Measurements from ENCODE around the gene BTRC.

Gene BTRC

DNA sequence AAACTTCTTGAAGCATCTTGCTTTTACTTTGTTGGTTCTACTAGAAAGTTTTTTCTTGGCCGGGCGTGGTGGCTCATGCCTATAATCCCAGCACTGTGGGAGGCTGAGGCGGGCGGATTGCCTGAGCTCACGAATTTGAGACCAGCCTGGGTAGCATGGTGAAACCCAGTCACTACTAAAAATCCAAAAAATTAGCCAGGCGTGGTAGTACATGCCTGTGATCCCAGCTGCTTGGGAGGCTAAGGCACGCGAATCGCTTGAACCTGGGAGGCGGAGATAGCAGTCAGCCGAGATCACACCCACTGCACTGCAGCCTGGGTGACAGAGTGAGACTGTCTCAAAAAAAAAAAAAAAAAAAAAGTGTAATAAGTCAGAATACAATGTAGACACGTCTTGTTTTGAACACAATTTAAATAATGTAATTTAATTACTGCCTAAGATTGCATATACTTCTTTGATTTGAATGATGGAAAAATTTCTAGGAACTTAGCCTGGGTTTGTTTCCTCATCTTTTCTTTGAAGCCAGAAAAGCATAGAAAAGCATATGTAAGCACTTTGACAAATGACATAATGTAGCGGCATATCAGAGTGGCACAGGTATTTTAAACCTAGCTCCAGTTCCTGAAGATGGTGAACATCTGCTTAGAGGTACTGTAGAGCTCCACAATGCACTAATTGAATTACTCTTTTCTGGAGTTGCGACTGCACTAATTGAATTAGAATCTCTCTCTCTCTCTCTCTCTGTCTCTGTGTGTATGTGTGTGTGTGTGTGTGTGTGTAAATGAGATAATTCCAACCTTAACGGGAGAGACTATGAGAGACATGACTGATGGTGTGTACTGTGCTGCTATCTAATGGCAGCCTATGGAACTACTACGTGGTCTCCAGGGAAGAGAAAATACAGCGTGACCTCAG lies 87.8 kb downstream of the BTRC start:
- no peak overlapping the region for H3K9ac ChIP-seq (ENCODE audit: low read depth in 1 of 2, low read length in 2 of 2)
- H3K4me3 ChIP-seq (ENCODE audit: low read depth in 1 of 2, low read length in 2 of 2): no peak overlapping the region
- H3K4me1 ChIP-seq (ENCODE audit: control insufficient read depth in 1 of 2, insufficient read depth in 2 of 2, low read length in 2 of 2): no peaks in the 10 kb centered on the region
- H3K27ac ChIP-seq (ENCODE audit: low read depth, low read length): no peak overlapping the region
- H3K9me3 ChIP-seq (ENCODE audit: control insufficient read depth in 1 of 2, low read length in 2 of 2): no peaks in the 10 kb centered on the region
- no peaks in the 10 kb centered on the region for H3K36me3 ChIP-seq (ENCODE audit: control insufficient read depth in 1 of 2, insufficient read depth in 2 of 2, low read length in 2 of 2)
- H3K27me3 ChIP-seq (ENCODE audit: control insufficient read depth in 1 of 2, insufficient read depth in 2 of 2, low read length in 2 of 2): no peaks in the 10 kb centered on the region

DNA sequence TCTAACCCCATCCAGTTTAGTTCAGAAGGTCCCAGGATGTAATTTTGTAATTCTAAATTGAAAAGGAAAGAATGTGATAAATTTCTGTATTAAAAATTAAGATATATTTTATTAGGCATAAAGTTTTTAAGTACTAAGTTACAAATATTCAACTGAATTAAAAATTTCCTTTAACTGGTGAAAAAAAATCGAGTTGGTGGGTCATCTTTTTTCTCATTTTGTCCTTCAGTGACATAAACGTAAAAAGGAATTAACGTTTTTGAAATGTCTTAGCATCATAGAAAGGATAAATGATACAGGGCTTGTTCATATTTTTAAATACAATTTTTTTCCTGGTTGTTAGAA lies 88.5 kb downstream of the BTRC start:
- no peak overlapping the region for H3K4me3 ChIP-seq (ENCODE audit: low read depth in 1 of 2, low read length in 2 of 2)
- no peak overlapping the region for H3K27ac ChIP-seq (ENCODE audit: low read depth, low read length)
- H3K4me1 ChIP-seq (ENCODE audit: control insufficient read depth in 1 of 2, insufficient read depth in 2 of 2, low read length in 2 of 2): no peaks in the 10 kb centered on the region
- no peaks in the 10 kb centered on the region for H3K36me3 ChIP-seq (ENCODE audit: control insufficient read depth in 1 of 2, insufficient read depth in 2 of 2, low read length in 2 of 2)
- no peak overlapping the region for H3K9ac ChIP-seq (ENCODE audit: low read depth in 1 of 2, low read length in 2 of 2)
- H3K27me3 ChIP-seq (ENCODE audit: control insufficient read depth in 1 of 2, insufficient read depth in 2 of 2, low read length in 2 of 2): no peaks in the 10 kb centered on the region
- H3K9me3 ChIP-seq (ENCODE audit: control insufficient read depth in 1 of 2, low read length in 2 of 2): no peaks in the 10 kb centered on the region

DNA sequence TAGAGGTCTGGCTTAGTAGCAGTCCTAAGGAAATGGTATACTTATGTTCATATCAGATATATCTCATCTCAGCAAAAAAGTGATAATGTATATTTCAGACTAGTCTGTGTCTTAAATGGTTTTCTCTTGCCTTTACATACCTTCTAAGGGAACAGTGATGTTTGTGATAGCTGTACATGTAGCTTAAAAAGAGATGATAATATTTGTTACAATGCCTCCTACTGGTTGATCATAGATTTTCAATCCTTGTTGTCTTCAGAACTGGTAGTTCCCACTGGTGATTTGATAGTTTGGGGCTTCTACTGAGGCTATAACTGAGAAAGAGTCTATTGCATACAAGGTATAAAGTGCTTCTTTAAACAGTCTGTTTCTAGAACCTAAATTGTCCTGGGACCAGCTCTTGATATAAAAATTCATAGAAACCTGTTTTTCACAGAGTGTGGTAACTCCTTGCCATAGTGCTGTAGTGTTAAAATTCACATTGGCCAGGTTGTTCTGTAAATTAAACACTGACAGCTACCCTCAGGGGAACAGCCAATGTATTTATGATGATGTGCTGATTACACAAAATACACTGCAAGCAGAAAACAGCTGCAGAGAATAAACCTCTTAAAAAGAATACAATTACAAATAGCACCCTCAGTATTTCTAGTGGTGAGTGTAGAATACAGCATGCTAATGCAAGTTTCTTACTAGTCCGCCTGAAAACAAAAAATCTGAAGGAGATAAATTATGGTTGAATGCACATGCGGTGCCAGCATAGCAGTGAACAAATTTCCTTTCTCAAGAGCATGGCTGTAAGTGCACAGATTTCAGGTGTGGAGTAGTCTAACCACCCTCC lies 90.3 kb downstream of the BTRC start:
- Histone ChIP-seq H3K9ac (ENCODE audit: low read depth in 1 of 2, low read length in 2 of 2) (no peak overlapping the region), H3K4me1 (ENCODE audit: control insufficient read depth in 1 of 2, insufficient read depth in 2 of 2, low read length in 2 of 2) (no peaks in the 10 kb centered on the region), H3K27me3 (ENCODE audit: control insufficient read depth in 1 of 2, insufficient read depth in 2 of 2, low read length in 2 of 2) (no peaks in the 10 kb centered on the region), H3K36me3 (ENCODE audit: control insufficient read depth in 1 of 2, insufficient read depth in 2 of 2, low read length in 2 of 2) (no peaks in the 10 kb centered on the region), H3K27ac (ENCODE audit: low read depth, low read length) (no peak overlapping the region), H3K9me3 (ENCODE audit: control insufficient read depth in 1 of 2, low read length in 2 of 2) (no peaks in the 10 kb centered on the region), H3K4me3 (ENCODE audit: low read depth in 1 of 2, low read length in 2 of 2) (no peak overlapping the region)

GRCh38 chr10:101446071-101446470 lies 92.1 kb downstream of the BTRC start:
- H3K9me3 ChIP-seq (ENCODE audit: control insufficient read depth in 1 of 2, low read length in 2 of 2): no peaks in the 10 kb centered on the region
- no peak overlapping the region for H3K9ac ChIP-seq (ENCODE audit: low read depth in 1 of 2, low read length in 2 of 2)
- H3K4me1 ChIP-seq (ENCODE audit: control insufficient read depth in 1 of 2, insufficient read depth in 2 of 2, low read length in 2 of 2): no peaks in the 10 kb centered on the region
- no peak overlapping the region for H3K27ac ChIP-seq (ENCODE audit: low read depth, low read length)
- no peaks in the 10 kb centered on the region for H3K27me3 ChIP-seq (ENCODE audit: control insufficient read depth in 1 of 2, insufficient read depth in 2 of 2, low read length in 2 of 2)
- H3K4me3 ChIP-seq (ENCODE audit: low read depth in 1 of 2, low read length in 2 of 2): no peak overlapping the region
- H3K36me3 ChIP-seq (ENCODE audit: control insufficient read depth in 1 of 2, insufficient read depth in 2 of 2, low read length in 2 of 2): no peaks in the 10 kb centered on the region

- no peaks in the 10 kb centered on the region for H3K36me3 ChIP-seq (ENCODE audit: control insufficient read depth in 1 of 2, insufficient read depth in 2 of 2, low read length in 2 of 2)
- H3K27me3 ChIP-seq (ENCODE audit: control insufficient read depth in 1 of 2, insufficient read depth in 2 of 2, low read length in 2 of 2): no peaks in the 10 kb centered on the region
- no peaks in the 10 kb centered on the region for H3K4me1 ChIP-seq (ENCODE audit: control insufficient read depth in 1 of 2, insufficient read depth in 2 of 2, low read length in 2 of 2)
- H3K9ac ChIP-seq (ENCODE audit: low read depth in 1 of 2, low read length in 2 of 2): no peak overlapping the region
- no peaks in the 10 kb centered on the region for H3K9me3 ChIP-seq (ENCODE audit: control insufficient read depth in 1 of 2, low read length in 2 of 2)
- no peak overlapping the region for H3K4me3 ChIP-seq (ENCODE audit: low read depth in 1 of 2, low read length in 2 of 2)
- H3K27ac ChIP-seq (ENCODE audit: low read depth, low read length): no peak overlapping the region
Observed at GRCh38 chr10:101446947-101447346, 93.0 kb downstream of the BTRC start.

- no peaks in the 10 kb centered on the region for H3K27me3 ChIP-seq (ENCODE audit: control insufficient read depth in 1 of 2, insufficient read depth in 2 of 2, low read length in 2 of 2)
- H3K4me1 ChIP-seq (ENCODE audit: control insufficient read depth in 1 of 2, insufficient read depth in 2 of 2, low read length in 2 of 2): no peaks in the 10 kb centered on the region
- no peaks in the 10 kb centered on the region for H3K36me3 ChIP-seq (ENCODE audit: control insufficient read depth in 1 of 2, insufficient read depth in 2 of 2, low read length in 2 of 2)
- no peaks in the 10 kb centered on the region for H3K9me3 ChIP-seq (ENCODE audit: control insufficient read depth in 1 of 2, low read length in 2 of 2)
- no peak overlapping the region for H3K27ac ChIP-seq (ENCODE audit: low read depth, low read length)
- no peak overlapping the region for H3K9ac ChIP-seq (ENCODE audit: low read depth in 1 of 2, low read length in 2 of 2)
- H3K4me3 ChIP-seq (ENCODE audit: low read depth in 1 of 2, low read length in 2 of 2): no peak overlapping the region
Observed at GRCh38 chr10:101447477-101447876, 93.5 kb downstream of the BTRC start.

DNA sequence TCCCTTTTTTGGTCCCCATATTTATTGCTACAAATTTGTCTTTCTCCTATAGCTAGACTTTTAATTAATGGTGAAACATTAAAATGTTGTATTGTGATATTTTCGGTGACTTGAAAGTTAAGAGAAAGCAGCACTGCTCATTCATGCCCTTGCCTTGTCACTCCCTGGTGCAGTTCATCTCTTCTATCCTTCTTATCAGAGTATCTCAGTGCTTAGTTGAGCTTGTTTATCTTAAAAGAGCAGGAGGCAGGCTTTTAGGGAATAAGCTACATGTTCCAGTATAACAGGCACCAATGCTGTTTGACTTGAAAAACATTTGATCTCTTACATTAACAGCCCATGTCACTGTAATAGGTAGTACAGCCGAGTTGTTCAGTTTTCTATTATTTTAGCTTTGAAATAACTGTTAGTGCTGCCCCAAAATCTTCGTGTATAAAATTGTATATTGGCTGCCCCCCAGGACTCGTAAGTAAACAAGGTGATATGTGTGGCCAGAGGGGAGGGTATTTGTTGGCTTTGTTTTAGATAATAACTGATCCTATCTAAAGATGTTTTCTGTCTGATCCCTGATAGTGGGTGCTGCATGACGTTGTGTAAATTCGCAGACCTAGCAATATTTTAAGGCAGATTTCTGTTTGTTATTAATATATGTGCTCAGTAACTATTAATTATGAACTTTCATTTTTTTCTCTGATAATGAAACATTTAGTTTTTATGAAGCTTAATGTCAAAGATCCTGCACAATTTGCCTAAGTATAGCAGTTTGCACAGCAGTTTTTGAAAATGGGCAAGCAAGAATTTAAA lies 96.5 kb downstream of the BTRC start:
- no peak overlapping the region for H3K4me3 ChIP-seq (ENCODE audit: low read depth in 1 of 2, low read length in 2 of 2)
- no peaks in the 10 kb centered on the region for H3K9me3 ChIP-seq (ENCODE audit: control insufficient read depth in 1 of 2, low read length in 2 of 2)
- H3K36me3 ChIP-seq (ENCODE audit: control insufficient read depth in 1 of 2, insufficient read depth in 2 of 2, low read length in 2 of 2): no peaks in the 10 kb centered on the region
- no peak overlapping the region for H3K9ac ChIP-seq (ENCODE audit: low read depth in 1 of 2, low read length in 2 of 2)
- no peaks in the 10 kb centered on the region for H3K4me1 ChIP-seq (ENCODE audit: control insufficient read depth in 1 of 2, insufficient read depth in 2 of 2, low read length in 2 of 2)
- H3K27ac ChIP-seq (ENCODE audit: low read depth, low read length): no peak overlapping the region
- no peaks in the 10 kb centered on the region for H3K27me3 ChIP-seq (ENCODE audit: control insufficient read depth in 1 of 2, insufficient read depth in 2 of 2, low read length in 2 of 2)

- H3K27ac ChIP-seq (ENCODE audit: low read depth, low read length): no peak overlapping the region
- H3K27me3 ChIP-seq (ENCODE audit: control insufficient read depth in 1 of 2, insufficient read depth in 2 of 2, low read length in 2 of 2): no peaks in the 10 kb centered on the region
- no peaks in the 10 kb centered on the region for H3K9me3 ChIP-seq (ENCODE audit: control insufficient read depth in 1 of 2, low read length in 2 of 2)
- H3K9ac ChIP-seq (ENCODE audit: low read depth in 1 of 2, low read length in 2 of 2): no peak overlapping the region
- no peaks in the 10 kb centered on the region for H3K36me3 ChIP-seq (ENCODE audit: control insufficient read depth in 1 of 2, insufficient read depth in 2 of 2, low read length in 2 of 2)
- no peaks in the 10 kb centered on the region for H3K4me1 ChIP-seq (ENCODE audit: control insufficient read depth in 1 of 2, insufficient read depth in 2 of 2, low read length in 2 of 2)
- H3K4me3 ChIP-seq (ENCODE audit: low read depth in 1 of 2, low read length in 2 of 2): no peak overlapping the region
Observed at GRCh38 chr10:101451261-101451660, 97.3 kb downstream of the BTRC start.

- Histone ChIP-seq H3K27me3 (ENCODE audit: control insufficient read depth in 1 of 2, insufficient read depth in 2 of 2, low read length in 2 of 2) (no peaks in the 10 kb centered on the region), H3K4me1 (ENCODE audit: control insufficient read depth in 1 of 2, insufficient read depth in 2 of 2, low read length in 2 of 2) (no peaks in the 10 kb centered on the region), H3K9ac (ENCODE audit: low read depth in 1 of 2, low read length in 2 of 2) (no peak overlapping the region), H3K4me3 (ENCODE audit: low read depth in 1 of 2, low read length in 2 of 2) (no peak overlapping the region), H3K27ac (ENCODE audit: low read depth, low read length) (no peak overlapping the region), H3K36me3 (ENCODE audit: control insufficient read depth in 1 of 2, insufficient read depth in 2 of 2, low read length in 2 of 2) (no peaks in the 10 kb centered on the region), H3K9me3 (ENCODE audit: control insufficient read depth in 1 of 2, low read length in 2 of 2) (no peaks in the 10 kb centered on the region)
Observed at GRCh38 chr10:101451667-101452069, 97.7 kb downstream of the BTRC start.

DNA sequence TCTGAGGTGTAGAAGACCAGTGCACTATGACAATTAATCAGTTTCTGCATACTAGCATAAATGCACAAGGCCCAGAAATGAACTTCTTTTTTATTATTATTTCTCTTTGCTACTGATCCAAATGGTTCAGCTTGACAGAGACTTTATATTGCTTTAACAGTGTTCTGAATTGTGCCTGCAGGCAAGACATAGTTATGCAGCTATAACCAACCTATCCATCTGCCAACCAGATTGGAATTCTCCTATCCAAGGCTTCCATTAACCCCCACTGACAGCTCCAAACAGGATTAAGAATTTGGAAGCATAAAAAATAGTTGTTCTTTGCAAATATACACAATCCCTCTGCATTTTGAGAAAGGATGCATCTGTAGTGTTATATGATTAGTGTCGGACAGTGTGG lies 98.2 kb downstream of the BTRC start:
- Histone ChIP-seq H3K9ac (ENCODE audit: low read depth in 1 of 2, low read length in 2 of 2) (no peak overlapping the region), H3K9me3 (ENCODE audit: control insufficient read depth in 1 of 2, low read length in 2 of 2) (no peaks in the 10 kb centered on the region), H3K27me3 (ENCODE audit: control insufficient read depth in 1 of 2, insufficient read depth in 2 of 2, low read length in 2 of 2) (no peaks in the 10 kb centered on the region), H3K27ac (ENCODE audit: low read depth, low read length) (no peak overlapping the region), H3K4me3 (ENCODE audit: low read depth in 1 of 2, low read length in 2 of 2) (no peak overlapping the region), H3K4me1 (ENCODE audit: control insufficient read depth in 1 of 2, insufficient read depth in 2 of 2, low read length in 2 of 2) (no peaks in the 10 kb centered on the region), H3K36me3 (ENCODE audit: control insufficient read depth in 1 of 2, insufficient read depth in 2 of 2, low read length in 2 of 2) (no peaks in the 10 kb centered on the region)

Measured in duodenal mucosa (tissue), 2 donors.